ENCODE measurements around the gene SEMA4B. TPM values are rescaled to one million over a fixed set of nuclear protein-coding genes. Genes with fewer than 3 reads are reported as not detected.

The SEMA4B gene
- polyA plus RNA-seq, 1 donor (not counting 4 experiments of a cell fraction or from before 2014, with no cell fraction given), result 58.7 TPM

GRCh38 chr15:90212221-90213098 is 11.3 kb downstream of the SEMA4B start:
- H3K4me2 ChIP-seq (ENCODE audit: control insufficient read depth, extremely low read depth, insufficient read depth, low read depth, low read length), result peak overlapping the region; percentile 91
- TF ChIP-seq, protein P1, sequence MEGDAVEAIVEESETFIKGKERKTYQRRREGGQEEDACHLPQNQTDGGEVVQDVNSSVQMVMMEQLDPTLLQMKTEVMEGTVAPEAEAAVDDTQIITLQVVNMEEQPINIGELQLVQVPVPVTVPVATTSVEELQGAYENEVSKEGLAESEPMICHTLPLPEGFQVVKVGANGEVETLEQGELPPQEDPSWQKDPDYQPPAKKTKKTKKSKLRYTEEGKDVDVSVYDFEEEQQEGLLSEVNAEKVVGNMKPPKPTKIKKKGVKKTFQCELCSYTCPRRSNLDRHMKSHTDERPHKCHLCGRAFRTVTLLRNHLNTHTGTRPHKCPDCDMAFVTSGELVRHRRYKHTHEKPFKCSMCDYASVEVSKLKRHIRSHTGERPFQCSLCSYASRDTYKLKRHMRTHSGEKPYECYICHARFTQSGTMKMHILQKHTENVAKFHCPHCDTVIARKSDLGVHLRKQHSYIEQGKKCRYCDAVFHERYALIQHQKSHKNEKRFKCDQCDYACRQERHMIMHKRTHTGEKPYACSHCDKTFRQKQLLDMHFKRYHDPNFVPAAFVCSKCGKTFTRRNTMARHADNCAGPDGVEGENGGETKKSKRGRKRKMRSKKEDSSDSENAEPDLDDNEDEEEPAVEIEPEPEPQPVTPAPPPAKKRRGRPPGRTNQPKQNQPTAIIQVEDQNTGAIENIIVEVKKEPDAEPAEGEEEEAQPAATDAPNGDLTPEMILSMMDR (optimal IDR thresholded peaks at IDR 0.05 in 1 of 3, IDR thresholded peaks at IDR 0.05 in 1 of 3, conservative IDR thresholded peaks at IDR 0.05 in 1 of 3; ENCODE audit: extremely low read depth in 1 of 3, insufficient read depth in 2 of 3, low read length in 3 of 3), result no peak
- no peak for TF ChIP-seq EZH2 (IDR thresholded peaks at IDR 0.05; ENCODE audit: low read length)
- peak overlapping the region; percentile 98 for H3K27ac ChIP-seq (ENCODE audit: control insufficient read depth, insufficient read depth, low read length)
- peaks cover 74% of the 10 kb centered on the region for H3K79me2 ChIP-seq (ENCODE audit: control insufficient read depth, insufficient read depth, low read length)
- peaks cover 66% of the 10 kb centered on the region for H3K4me1 ChIP-seq (ENCODE audit: control insufficient read depth, extremely low read depth, insufficient read depth, low read length)
- dilution Hi-C loops (cut with MboI; ENCODE audit: extremely low pct_ligation_motif_present, low sequenced_read_pairs), result no loop called here
- peak overlapping the region; percentile 51 for H2AFZ ChIP-seq (ENCODE audit: control insufficient read depth, low read length)
- FAIRE-seq (peak; percentile 92), DNase-seq (ENCODE audit: low read depth, low spot score) (peak; percentile 94)
- H3K9me1 ChIP-seq (ENCODE audit: control insufficient read depth, extremely low read depth, insufficient read depth, low read length), result peaks cover under 1% of the 10 kb centered on the region
- no peaks in the 10 kb centered on the region for H3K27me3 ChIP-seq (ENCODE audit: control insufficient read depth, extremely low read depth, insufficient read depth, low read length)
- peak overlapping the region in 2 of 3 experiments; percentile 57 to 60 for H3K4me3 ChIP-seq (ENCODE audit: control insufficient read depth in 2 of 3, extremely low read depth in 1 of 3, insufficient read depth in 2 of 3, low read depth in 1 of 3, low read length in 3 of 3)
- H3K9ac ChIP-seq (ENCODE audit: control insufficient read depth, extremely low read depth, insufficient read depth, low read length), result peak overlapping the region; percentile 88
- H3K9me3 ChIP-seq (ENCODE audit: control insufficient read depth, low read depth, low read length), result no peaks in the 10 kb centered on the region
- no peaks in the 10 kb centered on the region for H4K20me1 ChIP-seq (ENCODE audit: control insufficient read depth, extremely low read depth, insufficient read depth, low read length)
- H3K36me3 ChIP-seq (ENCODE audit: control insufficient read depth in 2 of 2, extremely low read depth in 1 of 2, insufficient read depth in 2 of 2, low read length in 2 of 2), result peaks cover 4 to 53% of the 10 kb centered on the region in 2 experiments

DNA sequence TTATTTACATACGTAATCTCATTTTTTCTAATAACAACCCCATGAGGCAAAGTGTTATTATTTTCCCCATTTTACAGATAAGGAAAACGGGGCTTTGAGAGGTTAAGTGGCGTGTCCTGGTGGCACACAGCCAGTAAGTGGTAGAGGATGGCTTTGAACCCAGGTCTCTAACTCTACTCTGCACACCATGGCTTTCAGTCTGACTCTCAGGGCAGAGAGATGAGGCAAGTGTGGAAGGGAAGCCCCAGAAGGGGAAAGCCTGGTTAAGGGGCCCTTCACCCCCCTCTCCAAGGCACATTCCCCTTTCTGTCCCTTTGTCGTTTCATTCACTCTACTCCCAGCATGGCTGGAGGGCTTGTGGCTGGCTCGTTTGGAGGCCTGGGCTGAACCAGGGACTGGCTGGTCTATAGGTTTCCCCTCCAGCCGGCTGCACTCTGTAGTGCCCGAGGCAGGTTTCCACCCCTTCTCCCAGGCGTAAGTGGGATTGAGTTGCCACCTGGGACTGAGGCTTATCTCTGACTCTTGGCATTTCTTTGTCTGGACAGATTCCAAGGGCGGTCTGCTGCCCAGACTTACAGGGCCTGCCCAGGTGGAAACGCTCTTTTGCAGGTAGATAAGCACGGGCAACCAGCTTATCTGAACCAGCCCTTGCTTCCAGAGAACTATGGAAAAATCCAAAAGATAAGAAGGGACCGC is 12.1 kb downstream of the SEMA4B start:
- FAIRE-seq (no peak), DNase-seq (ENCODE audit: low read depth, low spot score) (peak; percentile 90)
- Histone ChIP-seq H3K9ac (ENCODE audit: control insufficient read depth, extremely low read depth, insufficient read depth, low read length) (peak overlapping the region; percentile 88), H3K4me2 (ENCODE audit: control insufficient read depth, extremely low read depth, insufficient read depth, low read depth, low read length) (peak overlapping the region; percentile 91), H3K27ac (ENCODE audit: control insufficient read depth, insufficient read depth, low read length) (peak overlapping the region; percentile 98), H3K9me1 (ENCODE audit: control insufficient read depth, extremely low read depth, insufficient read depth, low read length) (peaks cover 4% of the 10 kb centered on the region), H3K27me3 (ENCODE audit: control insufficient read depth, extremely low read depth, insufficient read depth, low read length) (no peaks in the 10 kb centered on the region), H3K79me2 (ENCODE audit: control insufficient read depth, insufficient read depth, low read length) (peaks cover 77% of the 10 kb centered on the region), H3K36me3 (ENCODE audit: control insufficient read depth in 2 of 2, extremely low read depth in 1 of 2, insufficient read depth in 2 of 2, low read length in 2 of 2) (peaks cover 6 to 58% of the 10 kb centered on the region in 2 experiments), H2AFZ (ENCODE audit: control insufficient read depth, low read length) (no peak overlapping the region), H4K20me1 (ENCODE audit: control insufficient read depth, extremely low read depth, insufficient read depth, low read length) (no peaks in the 10 kb centered on the region), H3K9me3 (ENCODE audit: control insufficient read depth, low read depth, low read length) (no peaks in the 10 kb centered on the region), H3K4me1 (ENCODE audit: control insufficient read depth, extremely low read depth, insufficient read depth, low read length) (peaks cover 74% of the 10 kb centered on the region), H3K4me3 (ENCODE audit: control insufficient read depth in 2 of 3, extremely low read depth in 1 of 3, insufficient read depth in 2 of 3, low read depth in 1 of 3, low read length in 3 of 3) (peak overlapping the region in 1 of 3 experiments; percentile 10)
- dilution Hi-C loops (cut with MboI; ENCODE audit: extremely low pct_ligation_motif_present, low sequenced_read_pairs), result no loop called here
- TF ChIP-seq, protein P1 (optimal IDR thresholded peaks at IDR 0.05 in 1 of 3, IDR thresholded peaks at IDR 0.05 in 1 of 3, conservative IDR thresholded peaks at IDR 0.05 in 1 of 3; ENCODE audit: extremely low read depth in 1 of 3, insufficient read depth in 2 of 3, low read length in 3 of 3), result no peak
- TF ChIP-seq EZH2 (IDR thresholded peaks at IDR 0.05; ENCODE audit: low read length), result no peak

All from keratinocyte (primary cell).